Measurements from ENCODE around the gene CRY2.

The CRY2 gene

DNA sequence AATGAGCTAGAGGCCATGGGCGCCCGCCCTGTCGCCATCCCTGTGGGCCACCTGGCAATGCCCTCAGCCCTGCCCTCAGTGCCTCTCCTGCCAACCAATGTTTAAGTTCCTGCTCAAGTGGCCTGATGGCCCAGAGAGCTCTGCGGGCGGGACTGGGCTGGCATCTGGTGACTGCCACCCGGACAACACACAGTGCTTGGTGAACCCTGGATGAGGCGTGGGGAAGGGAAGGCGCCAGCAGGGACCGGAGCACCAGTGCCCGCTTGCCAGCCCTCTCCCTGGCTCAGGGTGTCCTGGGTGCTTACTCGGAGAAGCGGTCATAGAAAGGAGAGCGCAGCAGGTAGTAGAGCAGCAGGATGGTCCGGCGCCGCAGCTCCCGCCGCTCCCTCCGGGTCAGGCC lies 66.2 kb downstream of the CRY2 start:
- no peak for DNase-seq (ENCODE audit: insufficient read length, low spot score)
- FAIRE-seq: no peak

DNA sequence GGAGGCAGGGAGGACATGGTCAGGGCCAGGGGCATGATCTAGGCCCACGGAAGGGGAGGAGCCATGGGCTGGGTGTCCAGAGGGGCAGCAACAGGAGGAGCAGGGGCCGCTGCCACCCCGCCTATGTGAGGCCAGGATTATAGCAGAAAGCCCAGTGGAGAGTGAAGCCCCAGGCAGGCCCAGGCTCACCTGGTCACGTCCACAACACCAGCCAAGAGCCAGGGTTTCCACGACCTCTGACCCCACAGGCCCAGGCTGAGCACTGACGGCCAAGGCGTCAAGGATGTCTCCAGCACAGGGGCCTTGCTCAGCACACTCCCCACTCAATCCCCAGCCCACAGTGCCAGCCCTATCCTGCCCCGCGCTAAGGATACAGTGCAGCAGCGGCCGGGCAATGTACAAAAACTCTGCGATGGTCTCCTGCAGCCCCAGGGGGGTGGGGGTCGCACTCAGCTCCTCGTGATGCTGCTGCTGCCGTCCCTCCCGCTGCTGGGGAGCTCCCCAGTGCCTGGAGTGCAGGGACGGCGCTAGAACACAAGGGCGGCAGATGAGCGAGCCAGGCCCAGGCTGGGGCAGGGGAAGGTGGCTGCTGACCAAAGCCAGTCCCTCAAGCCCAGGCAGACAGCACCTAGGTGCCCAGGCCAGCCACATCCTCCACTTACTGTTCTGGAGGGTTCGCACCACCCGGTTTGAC lies 66.8 kb downstream of the CRY2 start:
- no peak for DNase-seq (ENCODE audit: insufficient read length, low spot score)
- no peak for FAIRE-seq

DNA sequence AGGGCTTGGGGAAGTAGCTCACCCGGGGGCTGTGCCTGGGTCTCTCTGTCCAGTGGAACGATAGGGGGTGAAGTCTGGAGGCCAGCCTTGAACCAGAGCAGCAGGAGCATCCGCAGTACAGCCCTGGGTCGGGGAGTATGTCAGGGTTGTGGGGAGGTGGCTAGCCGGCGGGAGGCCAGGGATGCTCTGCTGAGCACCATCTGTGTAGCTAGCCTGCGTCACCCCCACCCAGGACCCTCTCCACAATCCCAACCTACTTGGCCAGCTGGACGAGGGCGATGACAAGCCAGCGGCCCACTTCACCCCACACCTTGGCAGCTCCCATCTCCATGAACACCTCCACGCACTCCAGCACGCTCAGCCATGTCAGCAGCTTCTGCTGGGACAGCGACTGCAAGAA lies 68.2 kb downstream of the CRY2 start:
- FAIRE-seq (no peak), DNase-seq (ENCODE audit: insufficient read length, low spot score) (no peak)

DNA sequence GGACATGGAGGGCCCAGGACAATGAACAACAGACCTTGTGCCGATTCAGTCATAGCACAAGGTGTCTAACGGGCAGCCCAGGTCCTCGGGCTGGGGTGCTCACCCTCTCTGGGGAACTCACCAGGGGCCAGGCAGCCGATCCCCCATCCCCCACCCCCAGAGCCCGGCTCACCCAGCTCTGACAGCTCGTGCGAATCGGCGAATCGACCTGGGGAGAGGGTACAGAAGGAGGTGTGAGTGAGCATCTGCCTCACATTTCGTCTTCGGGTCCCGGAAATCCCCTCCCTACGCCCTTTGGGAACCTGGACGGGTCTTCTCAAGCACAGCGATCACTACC lies 70.0 kb downstream of the CRY2 start:
- DNase-seq (ENCODE audit: insufficient read length, low spot score): no peak
- FAIRE-seq: no peak

DNA sequence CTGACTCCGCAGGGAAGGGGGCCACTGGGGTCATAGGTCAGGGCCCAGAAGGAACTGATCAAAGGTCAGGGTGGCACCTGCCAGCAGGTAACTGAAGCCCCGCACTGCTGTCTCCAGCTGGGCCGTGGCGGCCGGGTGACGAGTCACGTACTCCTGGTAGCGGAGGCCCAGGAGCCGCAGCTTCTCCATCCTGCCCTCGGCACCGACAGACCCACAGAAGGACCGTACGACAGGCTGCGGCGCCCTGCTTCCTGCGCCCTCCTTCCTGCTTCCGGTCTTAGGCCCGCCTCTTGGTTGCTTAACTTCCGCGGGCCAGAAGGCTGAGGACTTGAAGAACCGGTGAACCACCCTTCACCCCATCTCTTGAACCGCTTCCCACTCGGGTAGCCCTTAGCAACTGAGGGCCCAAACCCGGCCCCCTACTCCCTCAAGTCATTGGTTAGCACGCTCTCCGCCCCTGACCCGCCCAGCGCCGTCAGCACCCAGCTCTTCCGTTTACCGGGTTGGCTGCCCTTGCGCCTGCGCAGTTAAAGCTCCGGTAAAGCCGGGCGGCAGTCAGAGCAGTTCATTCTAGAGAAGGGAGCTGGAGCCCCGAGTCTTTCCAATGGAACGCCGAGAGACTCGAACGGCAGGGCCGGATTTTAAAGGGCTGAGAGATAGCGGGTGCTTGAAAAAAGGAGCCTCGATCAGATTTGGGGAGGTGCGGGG lies 70.5 kb downstream of the CRY2 start, which contains the start of gene PEX16:
PEX16 (minus strand) TSS at position 255 of the 708 bp plus-strand sequence; CDS start at position 189, 66 bp downstream.
- DNase-seq (ENCODE audit: insufficient read length, low spot score): peak; percentile 97
- FAIRE-seq: peak; percentile 92

DNA sequence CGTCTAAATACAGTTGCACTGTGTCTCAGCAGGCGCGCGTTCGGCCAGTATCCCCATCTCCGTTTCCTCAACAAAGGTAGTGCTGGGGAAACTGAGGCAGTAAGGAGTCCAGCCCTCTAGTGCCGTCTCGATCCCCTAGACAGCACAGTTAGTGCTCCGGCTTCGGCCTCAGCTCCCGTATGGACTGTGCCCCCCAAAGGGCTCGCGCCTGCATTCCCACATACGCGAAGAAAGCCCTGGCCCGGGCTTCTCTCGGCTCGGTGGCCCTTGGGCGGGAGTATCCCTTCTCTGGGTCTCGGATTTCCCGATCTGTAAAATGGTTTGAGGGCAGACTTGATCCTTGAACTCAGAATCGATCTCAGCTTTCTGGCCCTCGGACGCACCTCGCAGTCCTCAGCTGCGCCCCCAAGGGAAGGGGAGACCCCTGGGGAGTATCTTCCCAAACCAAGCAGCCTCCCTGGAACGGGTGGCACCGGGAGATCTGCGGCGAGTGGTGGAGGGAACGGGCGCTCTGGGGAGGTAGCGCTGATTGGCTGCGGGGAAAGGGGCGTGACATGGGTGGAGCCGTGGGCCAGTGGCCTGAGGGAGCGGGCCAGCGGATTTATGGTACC lies 71.2 kb downstream of the CRY2 start:
- FAIRE-seq (peak; percentile 82), DNase-seq (ENCODE audit: insufficient read length, low spot score) (peak; percentile 88)

DNA sequence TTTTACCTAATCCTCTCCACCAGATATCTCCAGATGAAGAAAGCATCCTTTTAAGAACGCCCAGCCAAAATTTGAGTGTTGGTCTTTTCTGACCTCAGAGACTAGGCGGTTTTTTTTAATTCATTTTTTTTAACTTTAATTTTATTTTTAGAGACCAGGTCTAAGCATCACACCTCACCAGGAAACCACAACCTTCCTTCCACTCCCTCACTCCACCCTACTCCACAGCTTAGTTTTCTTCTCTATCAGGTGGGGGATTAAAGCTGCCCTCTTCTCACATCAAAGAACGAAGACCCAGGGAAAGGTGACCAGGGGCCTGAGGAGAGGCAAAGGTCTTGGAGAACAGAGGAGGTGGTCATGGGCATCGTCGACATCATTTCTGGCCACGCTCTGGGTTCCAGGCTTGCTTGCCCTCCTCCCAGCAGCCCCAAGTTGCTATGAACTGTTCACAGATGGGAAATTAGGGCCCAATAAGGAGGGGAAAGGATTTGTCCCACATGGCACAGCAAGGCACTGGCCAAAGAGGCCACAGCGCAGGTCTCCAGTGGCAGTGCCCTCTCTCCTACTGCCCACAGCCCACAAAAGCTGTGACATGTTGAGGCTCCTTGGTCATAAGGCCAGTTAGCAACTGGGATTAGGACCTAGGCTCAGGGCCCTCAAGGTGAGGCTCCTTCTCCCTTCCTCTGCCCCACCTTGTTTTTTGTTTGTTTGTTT lies 71.8 kb downstream of the CRY2 start:
- FAIRE-seq (no peak), DNase-seq (ENCODE audit: insufficient read length, low spot score) (no peak)

DNA sequence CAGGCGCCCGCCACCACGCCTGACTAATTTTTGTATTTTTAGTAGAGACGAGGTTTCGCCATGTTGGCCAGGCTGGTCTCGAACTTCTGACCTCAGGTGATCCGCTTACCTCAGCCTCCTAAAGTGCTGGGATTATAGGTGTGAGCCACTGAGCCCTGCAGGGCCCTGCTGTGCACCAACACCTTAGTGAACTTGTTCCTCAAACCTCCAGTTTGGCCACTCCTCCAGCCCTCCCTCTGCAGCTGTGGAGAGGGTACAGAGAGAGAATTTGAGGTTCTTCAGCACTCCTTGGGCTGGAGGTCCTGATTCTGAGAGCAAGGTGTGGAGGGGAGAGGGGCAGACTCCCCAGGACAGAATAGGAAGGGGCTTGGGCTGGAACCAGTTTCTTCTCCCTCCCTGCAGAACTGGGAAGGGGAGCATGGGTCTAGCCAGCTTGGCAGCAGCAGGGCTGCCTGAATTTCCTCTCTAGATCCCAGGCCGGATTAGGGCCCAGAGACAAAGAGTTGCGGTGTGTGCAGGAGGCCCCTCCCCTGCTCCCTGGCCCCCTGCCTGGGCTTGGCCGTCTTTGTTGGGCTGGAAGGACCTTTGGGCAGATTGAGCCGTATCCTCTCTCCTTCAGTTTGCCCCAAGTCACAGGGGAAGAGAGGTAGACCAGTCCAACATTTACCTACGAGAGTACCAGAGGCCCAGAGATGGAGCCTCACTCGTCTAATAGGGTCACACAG lies 72.7 kb downstream of the CRY2 start:
- DNase-seq (ENCODE audit: insufficient read length, low spot score): no peak
- FAIRE-seq: no peak

DNA sequence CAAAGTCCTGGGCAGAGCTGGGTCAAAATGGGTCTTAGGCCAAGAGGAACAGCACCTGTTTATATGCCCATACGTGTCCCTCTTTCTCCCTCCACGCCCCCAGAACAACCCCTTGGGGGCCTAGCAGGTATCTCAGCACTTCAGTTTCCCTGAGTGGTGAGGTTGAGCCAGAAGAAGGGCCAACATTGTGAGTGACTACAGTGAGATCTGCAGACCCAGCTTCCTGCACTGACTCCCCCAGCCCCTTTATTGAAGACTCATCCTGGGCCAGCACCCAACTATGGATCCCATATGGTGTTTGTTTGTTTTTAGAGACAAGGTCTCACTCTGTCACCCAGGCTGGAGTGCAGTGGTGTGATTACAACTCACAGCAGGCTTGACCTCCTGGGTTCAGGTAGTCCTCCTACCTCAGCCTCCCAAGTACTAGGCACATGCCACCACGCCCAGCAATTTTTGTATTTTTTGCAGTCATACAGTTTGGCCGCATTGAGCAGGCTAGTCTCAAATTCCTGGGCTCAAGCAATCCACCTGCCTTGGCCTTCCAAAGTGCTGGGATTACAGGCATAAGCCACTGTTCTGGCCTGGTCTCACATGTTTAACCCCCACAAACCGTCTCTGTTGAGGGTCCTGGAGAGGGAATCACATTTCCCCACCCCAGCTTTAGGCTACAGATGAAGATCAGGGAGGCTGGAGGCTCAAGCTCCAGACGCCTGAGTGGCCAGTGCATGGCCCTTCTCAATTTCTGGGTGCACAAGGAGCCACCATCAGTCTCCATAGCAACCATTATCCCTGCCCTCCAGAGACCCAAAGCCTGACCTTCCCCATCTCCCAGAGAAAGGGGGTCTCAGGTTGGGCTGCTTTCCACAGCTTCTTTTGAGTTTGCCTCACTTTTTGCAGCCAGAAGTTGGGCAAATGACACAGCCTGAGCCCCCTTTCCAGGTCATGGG lies 73.5 kb downstream of the CRY2 start:
- DNase-seq (ENCODE audit: insufficient read length, low spot score): no peak
- no peak for FAIRE-seq

DNA sequence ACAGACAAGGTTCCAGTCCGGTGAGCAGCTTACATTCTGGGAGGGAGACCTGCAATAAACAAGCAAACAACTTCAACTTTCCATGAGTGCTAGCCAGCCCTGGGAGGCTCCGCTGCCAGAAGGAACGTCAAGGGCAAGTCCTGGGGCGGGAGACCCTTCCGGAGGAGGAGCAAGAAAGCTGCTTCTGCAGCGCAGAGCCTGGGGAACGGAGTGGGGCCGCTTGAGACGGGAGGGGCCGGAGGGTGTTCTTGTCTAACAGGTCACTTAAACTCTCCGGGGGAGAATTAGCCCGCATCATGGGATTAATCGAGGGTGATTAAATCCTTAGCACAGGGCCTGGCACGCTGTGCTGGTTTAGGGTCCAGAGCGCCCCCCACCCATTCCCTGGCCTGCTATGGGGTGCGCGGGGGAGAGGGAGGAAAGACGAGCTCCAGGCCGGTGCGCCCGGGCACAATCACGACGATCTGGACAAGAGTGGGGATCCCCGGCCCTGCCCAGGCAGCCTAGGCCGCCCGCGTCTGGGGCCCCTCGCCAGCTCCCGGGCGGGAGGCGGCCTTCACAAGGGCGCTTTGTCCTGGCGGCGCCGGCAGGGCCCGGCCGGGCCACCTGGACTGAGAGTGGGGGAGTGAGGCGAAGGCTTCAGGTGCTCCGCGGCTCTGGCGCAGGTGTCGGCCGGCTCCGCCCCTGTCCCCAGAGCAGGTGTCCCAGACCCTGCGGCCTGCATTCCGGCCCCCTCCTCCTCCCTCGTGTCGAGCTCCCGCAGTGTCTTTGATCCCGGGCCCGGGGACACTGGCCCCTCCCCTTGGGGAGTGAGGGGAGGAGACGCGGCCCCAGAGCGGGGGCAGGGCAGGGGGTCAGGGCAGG lies 74.5 kb downstream of the CRY2 start:
- DNase-seq (ENCODE audit: insufficient read length, low spot score) (no peak), FAIRE-seq (no peak)

DNA sequence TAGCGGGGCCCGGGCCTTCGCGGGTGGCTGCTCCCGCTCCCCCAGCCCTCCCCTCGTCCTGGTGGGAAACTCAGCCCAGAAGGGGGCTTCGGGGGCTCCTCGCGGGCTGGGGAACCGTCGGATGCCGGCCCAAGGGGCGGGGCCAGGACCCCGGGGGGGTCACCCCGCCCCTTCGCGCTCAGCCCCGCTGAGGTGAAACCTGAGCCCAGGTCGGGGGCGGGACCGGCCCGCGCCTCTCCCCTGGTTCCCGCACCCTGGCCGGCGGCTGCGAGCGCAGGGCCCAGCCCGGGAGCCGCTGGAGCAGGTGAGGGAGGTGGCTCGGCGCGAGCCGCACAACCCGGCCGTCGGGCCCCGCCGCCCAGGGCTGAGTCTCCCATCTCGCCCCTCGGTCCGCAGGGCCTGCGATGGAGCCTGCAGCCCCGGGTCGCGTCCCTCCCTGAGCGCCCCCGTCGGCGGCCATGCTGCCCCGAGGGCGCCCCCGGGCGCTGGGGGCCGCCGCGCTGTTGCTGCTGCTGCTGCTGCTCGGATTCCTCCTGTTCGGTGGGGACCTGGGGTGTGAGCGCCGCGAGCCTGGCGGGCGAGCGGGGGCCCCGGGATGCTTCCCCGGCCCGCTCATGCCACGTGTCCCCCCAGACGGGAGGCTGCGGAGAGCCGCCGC lies 75.3 kb downstream of the CRY2 start, which contains the start of gene LARGE2:
LARGE2 (plus strand) TSS at position 232 of the 658 bp plus-strand sequence; CDS start at position 459, 227 bp downstream.
- FAIRE-seq (no peak), DNase-seq (ENCODE audit: insufficient read length, low spot score) (no peak)

DNA sequence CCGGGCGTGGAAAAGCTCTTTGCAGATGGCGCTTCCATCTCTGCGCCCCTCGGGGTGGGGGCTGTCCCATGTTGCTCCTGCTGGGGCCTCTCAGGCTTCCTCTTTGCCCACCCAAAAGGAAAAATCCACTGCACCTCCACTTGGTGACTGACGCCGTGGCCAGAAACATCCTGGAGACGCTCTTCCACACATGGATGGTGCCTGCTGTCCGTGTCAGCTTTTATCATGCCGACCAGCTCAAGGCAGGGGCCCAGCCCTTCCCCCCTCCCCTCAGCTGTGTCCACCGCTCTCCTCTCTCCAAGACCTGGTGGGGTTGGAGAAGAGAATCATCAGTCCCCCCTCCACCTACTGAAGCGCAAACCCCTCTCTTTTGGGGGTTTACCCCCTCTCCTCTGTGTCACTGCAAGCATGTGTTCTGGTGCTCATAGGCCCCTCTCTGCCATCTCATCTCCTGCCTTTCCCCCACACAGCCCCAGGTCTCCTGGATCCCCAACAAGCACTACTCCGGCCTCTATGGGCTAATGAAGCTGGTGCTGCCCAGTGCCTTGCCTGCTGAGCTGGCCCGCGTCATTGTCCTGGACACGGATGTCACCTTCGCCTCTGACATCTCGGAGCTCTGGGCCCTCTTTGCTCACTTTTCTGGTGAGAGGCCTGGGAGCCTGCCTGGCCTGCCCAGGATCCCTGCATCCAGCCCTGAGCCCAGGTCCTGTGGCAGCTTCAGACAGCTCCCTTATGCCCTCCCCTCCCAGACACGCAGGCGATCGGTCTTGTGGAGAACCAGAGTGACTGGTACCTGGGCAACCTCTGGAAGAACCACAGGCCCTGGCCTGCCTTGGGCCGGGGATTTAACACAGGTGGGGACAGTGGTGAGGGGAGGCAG lies 77.0 kb downstream of the CRY2 start:
- DNase-seq (ENCODE audit: insufficient read length, low spot score) (no peak), FAIRE-seq (no peak)

DNA sequence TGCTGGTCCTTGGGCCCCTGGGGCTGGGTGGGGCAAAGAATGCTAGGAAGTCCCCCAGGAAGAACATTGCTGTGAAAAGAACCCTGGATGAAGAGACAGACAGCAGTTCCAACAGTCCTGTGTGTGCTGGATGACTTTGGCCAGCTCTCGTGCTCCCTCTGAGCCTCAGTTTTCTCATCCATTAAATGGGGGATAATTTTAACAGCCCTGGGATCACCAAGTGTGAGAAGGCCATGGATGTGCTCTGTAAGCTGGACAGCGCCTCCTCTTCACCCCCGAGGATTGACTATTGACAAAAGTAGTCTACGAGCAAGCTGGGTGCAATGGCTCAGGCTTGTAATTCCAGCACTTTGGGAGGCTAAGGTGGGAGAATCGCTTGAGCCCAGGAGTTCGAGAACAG lies 77.7 kb downstream of the CRY2 start:
- FAIRE-seq (no peak), DNase-seq (ENCODE audit: insufficient read length, low spot score) (no peak)

DNA sequence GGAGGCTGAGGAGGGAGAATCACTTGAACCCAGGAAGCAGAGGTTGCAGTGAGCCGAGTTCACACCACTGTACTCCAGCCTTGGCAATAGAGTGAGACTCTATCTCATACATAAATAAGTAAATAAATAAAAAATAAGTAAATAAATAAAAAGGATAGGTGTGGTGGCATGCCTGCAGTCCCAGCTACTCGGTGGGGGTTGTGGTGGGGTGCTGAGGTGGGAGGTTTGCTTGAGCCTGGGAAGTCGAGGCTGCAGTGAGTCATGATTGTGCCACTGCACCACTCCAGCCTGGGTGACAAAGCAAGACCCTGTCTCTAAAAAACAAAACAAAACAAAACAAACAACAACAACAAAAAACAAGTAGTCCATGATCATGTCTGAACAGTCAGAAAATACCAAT lies 78.3 kb downstream of the CRY2 start:
- no peak for FAIRE-seq
- DNase-seq (ENCODE audit: insufficient read length, low spot score): no peak

DNA sequence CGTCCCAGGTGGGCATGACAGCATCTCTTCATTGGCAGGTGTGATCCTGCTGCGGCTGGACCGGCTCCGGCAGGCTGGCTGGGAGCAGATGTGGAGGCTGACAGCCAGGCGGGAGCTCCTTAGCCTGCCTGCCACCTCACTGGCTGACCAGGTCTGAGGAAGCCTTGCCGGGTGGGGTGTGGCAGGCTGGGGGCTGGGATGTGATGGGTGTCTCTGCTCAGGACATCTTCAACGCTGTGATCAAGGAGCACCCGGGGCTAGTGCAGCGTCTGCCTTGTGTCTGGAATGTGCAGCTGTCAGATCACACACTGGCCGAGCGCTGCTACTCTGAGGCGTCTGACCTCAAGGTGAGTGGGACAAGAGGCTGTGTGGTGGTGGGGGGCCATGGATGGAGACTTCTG lies 78.7 kb downstream of the CRY2 start:
- FAIRE-seq (no peak), DNase-seq (ENCODE audit: insufficient read length, low spot score) (no peak)

DNA sequence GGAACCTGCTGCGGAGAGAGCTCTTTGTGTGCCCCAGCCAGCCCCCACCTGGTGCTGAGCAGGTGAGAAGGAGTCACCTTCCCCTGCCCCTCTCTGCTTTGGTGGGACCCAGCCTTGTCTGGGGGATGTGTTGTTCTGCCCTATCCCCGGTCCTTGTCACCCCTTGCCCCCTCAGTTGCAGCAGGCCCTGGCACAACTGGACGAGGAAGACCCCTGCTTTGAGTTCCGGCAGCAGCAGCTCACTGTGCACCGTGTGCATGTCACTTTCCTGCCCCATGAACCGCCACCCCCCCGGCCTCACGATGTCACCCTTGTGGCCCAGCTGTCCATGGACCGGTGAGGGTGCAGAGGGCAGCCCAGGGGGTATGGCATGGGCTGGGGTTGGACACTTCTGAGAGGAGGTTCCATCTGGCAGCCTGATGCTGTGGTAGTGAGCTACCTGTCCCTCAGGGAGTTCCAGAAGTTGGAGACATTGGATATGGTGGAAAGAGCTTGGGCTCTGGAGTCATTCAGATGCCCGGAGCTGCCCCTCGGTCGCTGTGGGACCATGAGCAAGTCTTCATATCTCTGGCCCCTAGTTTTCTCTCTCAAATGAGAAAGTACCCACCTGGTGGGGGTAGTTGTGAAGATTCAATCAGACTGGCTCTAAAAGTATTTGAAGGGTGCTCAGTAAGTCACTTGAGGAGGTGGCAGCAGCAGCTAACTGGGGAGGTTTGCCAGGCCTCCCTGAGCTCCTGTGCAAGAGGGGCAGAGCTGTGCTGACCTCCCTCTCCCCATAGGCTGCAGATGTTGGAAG lies 79.5 kb downstream of the CRY2 start:
- FAIRE-seq (no peak), DNase-seq (ENCODE audit: insufficient read length, low spot score) (no peak)
